NCI-H460 (cell line): Measurements from ENCODE around the gene SAAL1. TPM values are rescaled to one million over a fixed set of nuclear protein-coding genes. Genes with fewer than 3 reads are reported as not detected.

Source experiments
- small RNA-seq, 2 experiments: library from RNA; depleted of rRNA; stranded (forward); fragments of <200 nt; gene quantifications; one replicate each; pipeline ENCODE3, GENCODE V24; 2014
- total RNA-seq: library from RNA; depleted of rRNA; stranded (reverse); fragments of >200 nt; shearing (Covaris generic); gene quantifications from 2 replicates; pipeline ENCODE4 v1.2.3, GENCODE V29; 2014; rRNA removed

Gene SAAL1
- total RNA-seq, 1 experiment from 2014 or later: 23.4 TPM

Small RNA genes within 50 kb of the gene (small RNA-seq; reads per million reads assigned to genes)
- 0 reads per million in 2 experiments for gene HIGD1AP5

Other genes with a start within 250 kb of the SAAL1 start
- 10.9 and 18.5 TPM in 2 replicates for gene SERGEF, start 93.0 kb downstream of the SAAL1 start, total RNA-seq
- 0.02 and 0.03 TPM in 2 replicates for gene TPH1, start 59.8 kb downstream of the SAAL1 start, total RNA-seq
- gene MRGPRX3, start 26.5 kb upstream of the SAAL1 start, total RNA-seq: 0.23 and 0.57 TPM in 2 replicates
- not detected in 2 replicates for gene MRGPRX4, start 66.8 kb upstream of the SAAL1 start, total RNA-seq
- gene SAA4, start 130.7 kb upstream of the SAAL1 start, total RNA-seq: not detected in 2 replicates
- gene SAA2, start 142.6 kb upstream of the SAAL1 start, total RNA-seq: not detected in 2 replicates
- not detected in 2 replicates for gene SAA1, start 160.2 kb upstream of the SAAL1 start, total RNA-seq
- gene HPS5, start 216.1 kb upstream of the SAAL1 start, total RNA-seq: 23.8 and 25.9 TPM in 2 replicates
- 53.7 and 55.2 TPM in 2 replicates for gene GTF2H1, start 216.5 kb upstream of the SAAL1 start, total RNA-seq